Effector CD4-positive, alpha-beta T cell (primary cell): ENCODE measurements around the gene TRIM33.
"Not testable (repeated sequence)": the region's sequence is repeated elsewhere in the genome, so short reads cannot be mapped to it uniquely, and the experiment has no call there.

Experiments used
- DNase-seq: peaks from one replicate; pipeline ENCODE4 v3.0.0-alpha.2; 2020

Gene TRIM33

DNA sequence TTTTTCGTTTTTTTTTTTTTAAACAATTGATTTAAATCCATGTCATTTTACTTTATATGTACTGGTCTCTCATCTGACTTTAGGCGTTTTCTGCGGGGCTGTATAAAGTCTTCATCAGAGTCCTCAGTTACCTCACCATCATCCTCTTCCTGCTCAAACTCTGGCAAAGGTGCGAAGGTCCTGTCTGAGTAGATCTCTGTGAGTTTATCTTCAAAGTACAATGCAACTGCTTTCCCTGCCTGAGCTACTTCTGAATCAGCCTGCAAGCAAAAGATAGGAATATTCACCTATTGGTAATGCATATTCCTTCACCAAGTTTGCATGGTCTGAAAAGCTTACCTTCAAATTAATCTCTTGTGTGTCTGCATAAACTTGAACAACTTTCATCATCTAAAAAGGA, 113.4 kb downstream of the TRIM33 start:
- no peak for DNase-seq

DNA sequence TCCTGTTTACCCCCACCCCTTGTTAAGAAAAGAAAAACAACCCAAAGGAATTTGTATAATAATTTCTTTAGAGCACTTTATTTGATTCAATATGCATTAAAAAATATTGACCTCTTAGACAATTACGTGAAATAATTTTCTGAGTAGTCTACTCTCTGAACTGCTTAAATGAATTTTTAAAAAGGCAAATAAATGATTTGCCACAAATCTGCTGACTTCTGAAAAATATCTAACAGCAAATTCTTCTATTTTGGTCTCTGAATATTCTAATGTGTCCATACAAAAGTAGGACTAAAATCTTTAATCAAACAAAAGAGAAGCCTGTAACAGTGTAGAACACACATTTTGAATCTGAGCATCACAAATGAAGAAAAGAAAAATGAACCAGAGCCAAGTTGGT, 115.1 kb downstream of the TRIM33 start:
- no peak for DNase-seq

DNA sequence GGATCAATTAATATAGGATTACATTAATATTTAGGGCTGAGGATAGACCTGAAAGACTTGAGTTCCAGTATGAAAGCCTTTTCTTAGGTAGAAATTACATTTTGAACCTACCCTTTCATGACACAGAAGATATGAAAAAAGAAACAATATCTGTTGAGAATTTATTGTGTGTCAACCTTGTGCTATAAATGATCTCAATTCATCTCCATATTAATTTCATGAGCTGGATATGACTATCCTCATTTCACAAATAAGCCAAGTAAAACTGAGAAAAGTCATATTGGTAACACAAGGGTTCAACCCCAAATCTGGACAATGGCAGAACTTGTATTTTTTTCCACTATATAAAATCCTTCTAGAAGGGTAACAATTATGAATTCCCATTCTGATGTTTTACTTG, 120.0 kb downstream of the TRIM33 start:
- DNase-seq: no peak

DNA sequence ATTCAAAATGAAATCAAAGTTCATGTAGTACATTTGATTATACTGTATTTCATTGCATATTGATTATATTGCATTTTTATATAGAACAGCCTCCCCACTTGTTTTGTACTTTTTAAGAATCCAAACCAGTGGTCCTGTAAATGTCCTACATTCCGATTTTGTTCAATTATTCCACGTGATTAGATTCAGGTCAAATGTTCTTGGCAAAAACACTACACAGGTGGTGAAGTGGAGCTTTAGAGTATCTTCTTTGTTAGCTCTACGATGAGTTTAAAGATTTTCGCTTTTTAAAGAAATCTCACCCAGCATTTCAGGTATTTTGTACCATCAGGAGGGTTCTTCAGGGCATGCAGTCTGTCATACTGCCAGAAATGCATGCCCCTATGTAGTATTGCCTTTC, 120.6 kb downstream of the TRIM33 start:
- DNase-seq: no peak

DNA sequence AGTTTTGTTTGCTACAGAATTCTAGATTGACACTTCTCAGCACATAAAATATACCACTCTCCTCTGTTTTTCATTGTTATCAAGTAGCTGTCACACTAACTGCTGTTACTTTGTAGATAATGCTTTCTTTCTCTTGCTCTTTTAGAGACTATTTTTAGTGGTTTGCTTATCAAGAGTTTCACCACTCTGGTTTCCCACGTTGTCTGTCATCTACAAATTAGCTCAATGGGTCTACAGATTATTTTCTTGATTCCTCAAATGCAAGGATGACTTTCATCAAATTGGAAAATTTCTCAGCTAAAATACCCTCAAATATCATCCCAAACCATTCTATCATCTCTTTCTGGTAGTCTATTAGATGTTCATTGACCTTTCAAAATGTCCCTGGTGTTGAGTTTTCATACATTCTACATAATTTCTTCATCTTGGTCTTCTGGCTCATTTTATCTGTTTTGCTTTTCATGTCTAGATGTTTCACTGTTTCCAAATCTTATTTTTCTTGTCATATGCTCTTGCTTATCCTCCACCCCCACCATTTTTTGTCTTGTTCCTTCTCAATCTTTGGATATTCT, 122.5 kb downstream of the TRIM33 start:
- no peak for DNase-seq

DNA sequence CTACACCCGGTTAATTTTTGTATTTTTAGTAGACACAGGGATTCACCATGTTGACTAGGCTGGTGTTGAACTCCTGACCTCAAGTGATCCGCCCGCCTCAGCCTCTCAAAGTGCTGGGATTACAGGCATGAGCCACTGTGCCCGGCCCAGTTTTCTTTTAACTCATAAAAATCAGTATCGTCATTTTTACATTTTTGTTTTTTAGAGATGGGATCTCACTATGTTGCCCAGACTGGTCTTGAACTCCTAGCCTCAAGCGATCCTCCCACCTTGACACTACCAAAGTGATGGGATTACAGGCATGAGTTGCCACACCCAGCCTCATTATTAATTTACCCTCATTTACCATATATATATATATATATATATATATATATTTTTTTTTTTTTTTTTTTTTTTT, 123.4 kb downstream of the TRIM33 start:
- not testable (repeated sequence) for DNase-seq

DNA sequence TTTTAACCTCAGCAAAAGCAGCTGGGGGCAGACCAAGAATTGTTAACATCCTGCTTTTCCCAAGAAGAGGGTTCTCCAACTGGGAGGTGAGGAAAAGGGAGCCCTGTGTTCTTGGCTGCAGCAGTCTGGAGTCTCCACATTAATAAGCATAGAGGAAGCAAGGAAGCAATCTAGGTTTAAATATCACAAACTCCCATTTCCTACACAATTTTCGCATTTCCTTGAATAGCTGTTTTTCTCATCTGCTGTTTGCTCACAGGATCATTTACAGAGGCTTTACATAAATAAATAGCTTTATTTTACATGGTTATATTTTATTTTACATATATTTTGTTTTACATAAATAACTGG, 124.0 kb downstream of the TRIM33 start:
- DNase-seq: no peak

DNA sequence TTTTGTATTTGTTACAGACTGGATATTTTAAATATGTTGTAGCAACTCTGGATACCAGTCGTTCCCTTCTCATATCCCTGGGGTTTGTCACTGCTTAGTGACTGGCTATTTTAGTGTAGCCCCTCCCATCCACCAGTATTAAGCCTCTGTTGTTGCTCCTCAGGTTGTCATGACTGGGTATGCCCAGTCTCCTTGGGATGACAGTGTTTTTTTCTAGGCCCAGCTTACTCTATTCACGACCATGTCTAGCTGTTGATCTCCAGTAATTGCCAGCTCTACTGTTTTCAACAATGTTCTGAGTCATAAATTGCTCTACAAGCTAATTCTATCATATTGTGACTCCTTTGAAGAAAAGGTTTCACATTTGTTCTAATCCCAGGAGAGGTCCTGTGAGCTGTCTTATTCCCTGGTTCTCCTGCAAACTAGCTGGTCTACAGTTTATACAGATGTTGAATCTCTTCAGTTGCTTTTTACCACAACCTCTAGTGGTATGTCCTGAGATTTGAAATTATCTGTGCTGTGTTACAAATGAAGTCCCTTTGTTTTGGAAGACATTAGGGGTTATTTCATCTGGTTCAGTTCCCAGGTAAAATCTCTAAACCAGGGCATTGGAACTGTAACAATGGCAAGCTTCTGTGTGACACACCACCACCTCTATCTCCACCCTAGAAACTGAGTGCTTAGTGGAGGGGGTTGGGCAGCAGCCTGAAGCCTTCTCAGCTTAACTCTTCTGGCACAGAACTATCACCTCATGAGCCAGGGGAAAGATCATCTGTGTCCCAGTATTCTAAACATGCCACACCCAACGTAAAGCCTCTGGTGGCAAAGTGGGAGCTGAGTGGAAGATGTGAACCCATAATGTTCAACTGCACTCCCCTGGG, 124.6 kb downstream of the TRIM33 start:
- no peak for DNase-seq

DNA sequence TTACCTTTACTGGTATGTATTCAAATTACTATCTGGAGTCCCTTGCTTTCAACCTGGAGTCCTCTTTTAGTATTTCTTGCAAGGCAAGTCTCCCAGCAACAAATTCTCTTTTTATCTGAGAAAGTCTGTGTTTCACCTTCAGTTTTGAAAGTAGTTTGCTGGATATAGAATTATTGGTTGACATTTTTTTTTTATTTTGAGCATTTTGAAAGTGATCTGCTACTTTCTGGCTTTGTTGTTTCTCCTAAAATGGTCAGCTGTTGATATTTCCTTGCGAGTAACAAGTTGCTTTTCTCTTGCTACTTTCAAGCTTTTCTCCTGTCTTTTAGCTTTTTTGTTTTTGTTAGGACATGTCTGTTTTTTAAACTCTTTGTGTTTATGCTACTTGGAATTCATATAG, 126.1 kb downstream of the TRIM33 start:
- DNase-seq: no peak

DNA sequence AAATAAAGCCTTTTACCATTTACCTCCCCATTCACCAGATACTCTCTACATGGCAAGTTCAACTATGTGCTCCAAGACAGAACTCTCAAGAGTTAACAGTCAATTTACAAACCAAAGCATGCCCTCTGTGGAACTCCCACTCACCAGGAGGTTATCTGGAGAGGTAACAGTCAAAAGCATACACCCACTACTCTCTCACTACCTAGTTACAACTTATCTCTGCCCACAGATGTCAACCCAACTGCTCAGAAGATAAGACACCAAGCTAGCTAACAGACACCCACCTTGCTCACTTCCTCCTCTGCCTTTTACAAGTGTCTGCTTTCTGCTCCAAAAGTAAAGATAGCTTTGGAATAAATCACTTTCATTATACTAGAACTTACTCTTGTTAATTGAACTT, 131.0 kb downstream of the TRIM33 start:
- DNase-seq: no peak

DNA sequence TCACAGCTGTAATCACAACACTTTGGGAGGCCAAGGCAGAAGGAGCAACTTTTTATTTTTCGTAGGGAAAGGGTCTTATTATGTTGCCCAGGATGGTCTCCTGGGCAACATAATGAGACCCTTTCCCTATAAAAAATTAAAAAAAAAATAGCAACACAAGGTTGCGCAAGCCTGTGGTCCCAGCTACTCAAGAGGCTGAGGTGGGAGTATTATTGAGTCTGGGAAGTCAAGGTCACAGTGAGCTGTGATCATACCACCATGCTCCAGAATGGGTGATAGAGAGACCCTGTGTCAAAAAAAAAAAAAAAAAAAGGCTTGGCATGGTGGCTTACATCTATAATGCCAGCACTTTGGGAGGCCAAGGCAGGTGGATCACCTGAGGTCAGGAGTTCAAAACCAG, 131.6 kb downstream of the TRIM33 start:
- no peak for DNase-seq

DNA sequence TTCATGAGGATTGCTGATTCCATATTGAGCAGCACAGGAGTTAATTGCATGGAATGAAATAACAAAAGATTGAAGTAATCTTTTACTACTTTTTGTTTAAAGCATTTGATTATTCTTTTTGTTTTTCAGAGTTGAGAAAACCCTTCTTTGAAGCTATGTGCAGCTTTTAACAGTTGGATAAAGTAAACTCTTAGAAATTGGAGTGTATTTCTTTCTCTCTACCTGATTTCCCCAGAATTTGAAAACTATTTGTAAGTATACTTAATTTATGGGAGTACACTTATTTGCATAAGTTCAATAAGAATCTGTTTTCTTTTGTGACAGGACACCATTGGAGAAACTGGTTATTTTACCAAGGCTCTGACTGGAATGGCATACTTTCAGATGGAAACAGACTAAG, 133.6 kb downstream of the TRIM33 start:
- DNase-seq: no peak

DNA sequence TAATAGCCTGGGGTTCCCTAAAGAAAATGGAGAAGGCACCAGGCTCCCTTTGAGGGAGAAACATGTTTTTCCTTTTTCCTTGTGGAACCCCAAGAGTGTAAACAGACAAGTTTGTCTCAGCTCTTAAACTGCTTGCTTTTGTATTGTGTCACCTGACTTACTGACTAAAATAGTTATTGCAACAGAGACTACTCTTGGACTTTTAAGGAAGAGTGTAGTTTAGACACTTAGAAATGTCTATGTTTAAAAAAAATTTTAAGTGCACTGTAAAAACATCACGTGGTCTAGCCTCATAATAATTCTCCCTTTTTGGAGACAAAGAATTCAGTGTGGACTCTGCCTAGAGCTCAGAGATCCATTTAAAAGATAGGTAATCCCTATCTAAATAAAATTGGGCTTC, 141.1 kb downstream of the TRIM33 start:
- no peak for DNase-seq

DNA sequence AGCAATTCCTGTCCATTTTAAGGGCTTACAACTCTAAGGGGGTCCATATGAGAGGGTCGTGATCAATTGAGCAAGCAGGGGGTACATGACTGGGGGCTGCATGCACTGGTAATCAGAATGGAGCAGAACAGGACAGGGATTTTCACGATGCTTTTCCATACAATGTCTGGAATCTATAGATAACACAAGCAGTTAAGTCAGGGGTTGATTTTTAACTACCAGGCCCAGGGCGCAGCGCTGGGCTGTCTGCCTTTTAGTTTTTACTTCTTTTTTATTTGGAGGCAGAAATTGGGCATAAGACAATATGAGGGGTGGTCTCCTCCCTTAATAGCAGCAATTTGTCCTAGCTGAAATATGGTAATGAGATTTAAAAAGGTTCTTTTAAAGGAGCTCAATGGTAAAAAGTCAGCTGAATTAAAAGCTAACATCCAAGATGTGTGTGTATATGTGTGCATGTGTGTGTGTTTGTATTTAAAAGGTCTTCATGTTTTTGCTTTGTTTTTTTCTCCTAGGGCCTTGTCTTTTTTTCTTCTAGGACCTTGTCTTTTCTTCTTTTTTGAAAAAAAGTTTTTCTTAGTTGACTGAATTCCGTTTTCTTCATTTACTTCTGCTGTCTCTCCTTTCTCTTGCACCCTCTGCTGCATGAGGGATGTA, 141.6 kb downstream of the TRIM33 start:
- DNase-seq: not testable (repeated sequence)

DNA sequence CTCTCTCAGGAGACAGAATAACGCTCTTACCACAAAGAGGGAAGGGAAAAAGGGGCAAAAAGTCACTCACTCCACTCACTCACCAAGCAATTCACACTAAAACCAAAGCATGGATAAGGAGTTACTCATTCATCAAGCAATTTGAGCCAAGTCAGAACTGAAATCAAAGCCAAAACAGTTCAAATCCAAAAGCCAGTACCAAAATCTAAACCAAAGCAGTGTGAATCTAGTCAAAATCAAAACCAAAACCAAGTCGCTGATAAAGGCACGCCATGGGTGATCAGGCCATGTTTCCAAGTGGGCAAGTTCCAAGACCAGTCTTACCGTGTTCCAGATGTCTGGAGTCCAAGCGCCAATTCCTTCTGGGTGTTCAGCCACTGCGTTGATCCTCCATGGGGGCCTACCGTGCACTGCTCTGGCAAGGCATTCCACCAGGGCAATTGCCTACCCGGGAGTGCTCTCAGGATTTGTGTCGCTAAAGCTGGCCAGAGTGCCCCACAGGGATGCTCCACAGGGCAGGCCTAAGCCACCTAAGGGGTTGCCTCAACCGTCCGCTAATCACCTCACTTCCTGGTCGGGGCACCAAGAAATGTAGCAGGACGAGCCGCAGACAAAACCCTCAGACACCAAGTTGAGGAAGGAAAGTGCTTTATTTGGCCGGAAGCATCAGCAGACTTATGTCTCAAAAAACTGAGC, 142.3 kb downstream of the TRIM33 start:
- no peak for DNase-seq

DNA sequence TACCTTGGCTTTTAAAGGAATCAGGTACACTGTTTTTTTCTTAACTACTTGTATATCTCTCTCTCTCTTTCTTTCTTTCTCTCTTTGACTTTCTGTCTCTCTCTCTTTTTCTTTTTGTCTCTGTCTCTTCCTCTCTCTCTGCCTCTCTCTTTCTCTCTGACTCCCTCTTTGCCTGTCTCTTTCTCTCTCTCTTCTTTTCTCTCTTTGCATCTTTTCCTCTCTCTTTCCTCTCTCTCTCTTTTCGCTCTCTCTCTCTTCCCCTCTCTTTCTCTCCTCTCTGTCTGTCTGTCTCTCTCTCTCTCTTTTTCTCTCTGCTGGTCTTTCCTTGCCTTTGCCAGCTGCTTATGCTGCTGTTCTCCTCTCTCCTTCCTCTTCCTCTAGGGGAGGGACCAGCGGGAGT, 143.2 kb downstream of the TRIM33 start:
- no peak for DNase-seq

DNA sequence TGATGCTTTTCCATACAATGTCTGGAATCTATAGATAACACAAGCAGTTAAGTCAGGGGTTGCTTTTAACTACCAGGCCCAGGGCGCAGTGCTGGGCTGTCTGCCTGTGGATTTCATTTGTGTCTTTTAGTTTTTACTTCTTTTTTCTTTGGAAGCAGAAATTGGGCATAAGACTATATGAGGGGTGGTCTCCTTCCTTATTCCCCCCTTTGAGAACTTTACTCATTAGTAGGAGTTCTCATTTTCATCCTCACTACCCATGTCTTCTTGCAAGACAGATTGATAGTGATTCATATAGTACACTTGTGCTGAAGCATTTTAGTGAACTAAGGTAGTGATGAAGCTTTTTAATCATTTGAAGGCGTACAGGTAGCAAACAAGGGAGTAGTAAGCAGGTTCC, 147.8 kb downstream of the TRIM33 start:
- DNase-seq: not testable (repeated sequence)

DNA sequence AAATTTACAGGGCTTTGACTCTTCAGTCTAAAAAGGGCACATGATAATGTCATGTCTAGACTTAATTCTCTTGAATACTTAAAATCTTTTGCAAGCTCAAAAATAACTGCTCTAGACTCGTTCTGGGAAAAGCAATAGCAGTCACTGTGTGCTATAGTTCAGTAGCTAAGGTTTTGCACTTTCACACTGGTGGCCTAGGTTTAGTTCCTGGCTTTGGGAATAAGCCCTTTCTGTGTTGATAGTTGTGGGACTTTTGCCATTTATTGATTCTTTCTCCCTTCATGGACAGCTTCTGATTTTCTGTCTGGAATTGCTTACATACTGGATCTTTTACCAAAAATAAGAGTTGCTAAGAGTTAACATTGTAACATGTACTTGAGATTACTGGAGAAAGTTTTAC, 151.2 kb downstream of the TRIM33 start:
- DNase-seq: no peak

DNA sequence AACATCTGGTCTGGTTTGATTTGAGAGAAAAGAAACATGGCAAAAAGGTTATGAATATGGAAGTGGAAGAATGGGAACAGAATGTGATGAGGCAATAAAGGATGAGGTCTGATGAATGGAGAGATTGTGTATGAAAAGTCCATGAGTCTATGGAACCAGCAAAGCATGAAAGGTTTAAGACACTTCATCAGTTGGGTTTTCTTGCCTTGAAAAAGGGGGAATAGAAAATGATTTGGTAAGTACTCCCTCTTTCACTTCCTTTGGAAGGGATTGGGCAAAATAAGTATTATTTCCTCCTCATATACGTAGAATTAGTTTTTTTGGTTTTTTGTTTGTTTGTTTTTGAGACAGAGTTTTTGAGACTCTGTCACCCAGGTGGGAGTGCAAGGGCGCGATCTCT, 155.8 kb downstream of the TRIM33 start:
- DNase-seq: no peak

DNA sequence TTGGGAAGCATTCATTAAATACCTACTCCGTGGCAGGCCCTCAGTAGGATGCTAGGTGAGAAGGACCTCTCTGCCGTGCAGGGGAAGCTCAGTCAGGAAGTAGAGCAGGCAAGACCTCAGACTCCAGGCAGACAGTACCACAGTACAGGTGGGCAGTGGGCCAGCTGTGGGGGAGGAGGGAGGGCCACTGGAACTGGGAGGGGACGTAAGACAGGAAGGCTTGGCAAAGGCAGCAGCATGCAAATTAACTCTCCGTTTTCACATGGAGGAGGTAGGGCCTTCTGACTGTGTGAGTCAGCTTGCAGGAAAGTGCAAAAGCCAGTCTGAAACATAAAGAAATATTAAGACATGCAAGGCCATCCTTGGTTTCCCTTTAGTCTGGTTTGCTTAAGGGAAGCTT, 157.7 kb downstream of the TRIM33 start:
- DNase-seq: no peak

DNA sequence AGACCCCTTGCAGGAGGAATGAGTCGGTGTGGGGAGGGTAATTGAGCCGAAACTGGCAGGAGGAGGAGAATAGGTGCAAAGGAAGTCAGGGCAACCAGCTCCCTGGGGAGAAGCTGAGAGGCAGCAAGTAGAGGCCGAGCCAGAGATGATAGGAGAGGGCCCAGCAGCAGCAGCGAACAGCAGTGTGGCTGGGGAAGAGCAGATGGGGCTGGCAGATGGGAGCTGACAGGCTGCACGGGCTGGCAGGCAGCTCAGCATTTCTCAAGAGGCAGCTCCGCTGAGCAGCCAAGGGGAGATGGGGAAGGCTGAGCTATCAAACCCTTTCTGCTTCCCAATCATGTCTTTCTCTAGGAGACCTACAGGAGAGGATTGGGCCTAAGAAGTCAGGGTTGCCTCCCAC, 158.2 kb downstream of the TRIM33 start:
- no peak for DNase-seq

DNA sequence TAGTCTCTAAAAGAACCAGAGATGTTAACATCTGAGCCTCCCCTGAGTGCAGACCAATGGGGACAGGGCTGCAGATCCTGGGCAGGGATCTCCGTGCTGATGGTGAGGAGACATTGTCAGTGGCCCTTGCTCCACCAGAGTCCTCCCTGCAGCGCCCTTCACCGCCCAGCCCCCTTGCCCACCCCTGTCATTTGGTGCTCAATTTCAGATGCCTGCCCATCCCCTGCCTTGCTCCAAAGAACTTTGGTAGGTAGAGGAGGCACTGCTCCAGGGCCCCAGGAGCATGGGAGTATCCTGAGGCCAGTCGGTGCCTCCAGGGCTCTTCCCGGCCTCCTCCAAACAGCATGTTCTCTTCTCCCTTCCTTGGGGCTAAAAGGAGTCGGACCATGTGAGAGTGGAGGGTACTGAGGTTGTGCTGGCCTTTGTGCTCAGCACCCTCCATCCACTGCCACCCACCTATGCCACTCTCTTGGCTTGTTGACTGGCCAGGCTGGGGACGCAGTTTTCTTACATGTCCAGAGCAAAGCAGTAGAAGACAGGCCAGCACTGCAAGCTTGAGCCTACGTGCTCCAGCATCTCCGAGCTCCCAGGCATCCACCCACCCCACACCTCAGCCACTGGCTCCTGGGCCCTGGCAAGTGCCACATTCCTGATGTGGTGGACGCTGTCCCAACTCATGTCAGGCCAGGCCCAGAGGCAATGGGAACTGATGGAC, 160.1 kb downstream of the TRIM33 start:
- DNase-seq: no peak
